GM12874 (cell line): Measurements from ENCODE around the gene IPCEF1.

ENCODE experiments used
- TF ChIP-seq, protein P1 (sequence below): IDR thresholded peaks from 2 replicates; pipeline ENCODE4 v1.5.1; 2011; ENCODE audit warnings: low read depth, mild to moderate bottlenecking, control low read depth, low read length, moderate library complexity; ENCODE audit not compliant: insufficient read depth

The IPCEF1 gene

GRCh38 chr6:154247119-154247861, 109.3 kb downstream of the IPCEF1 start:
- TF ChIP-seq, protein P1, sequence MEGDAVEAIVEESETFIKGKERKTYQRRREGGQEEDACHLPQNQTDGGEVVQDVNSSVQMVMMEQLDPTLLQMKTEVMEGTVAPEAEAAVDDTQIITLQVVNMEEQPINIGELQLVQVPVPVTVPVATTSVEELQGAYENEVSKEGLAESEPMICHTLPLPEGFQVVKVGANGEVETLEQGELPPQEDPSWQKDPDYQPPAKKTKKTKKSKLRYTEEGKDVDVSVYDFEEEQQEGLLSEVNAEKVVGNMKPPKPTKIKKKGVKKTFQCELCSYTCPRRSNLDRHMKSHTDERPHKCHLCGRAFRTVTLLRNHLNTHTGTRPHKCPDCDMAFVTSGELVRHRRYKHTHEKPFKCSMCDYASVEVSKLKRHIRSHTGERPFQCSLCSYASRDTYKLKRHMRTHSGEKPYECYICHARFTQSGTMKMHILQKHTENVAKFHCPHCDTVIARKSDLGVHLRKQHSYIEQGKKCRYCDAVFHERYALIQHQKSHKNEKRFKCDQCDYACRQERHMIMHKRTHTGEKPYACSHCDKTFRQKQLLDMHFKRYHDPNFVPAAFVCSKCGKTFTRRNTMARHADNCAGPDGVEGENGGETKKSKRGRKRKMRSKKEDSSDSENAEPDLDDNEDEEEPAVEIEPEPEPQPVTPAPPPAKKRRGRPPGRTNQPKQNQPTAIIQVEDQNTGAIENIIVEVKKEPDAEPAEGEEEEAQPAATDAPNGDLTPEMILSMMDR = no peak

DNA sequence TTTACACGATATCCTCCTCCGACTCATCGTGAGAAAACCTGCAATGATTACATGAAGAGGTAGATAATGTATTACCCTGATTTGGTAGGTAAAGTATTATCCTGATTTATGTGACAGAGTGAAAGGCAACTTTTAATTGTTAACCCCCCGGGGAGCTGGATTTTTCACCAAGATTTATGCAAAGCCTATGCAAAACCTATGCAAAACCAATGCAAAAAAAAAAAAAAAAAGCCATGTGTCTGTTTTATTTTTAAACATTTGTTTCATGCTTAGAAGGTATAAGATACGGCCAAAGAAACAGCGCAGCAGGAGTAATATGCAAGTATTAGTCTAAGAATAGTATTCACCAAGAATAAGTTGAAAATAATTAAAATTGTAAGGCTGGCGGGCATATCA, 109.9 kb downstream of the IPCEF1 start:
- TF ChIP-seq, protein P1 = no peak

DNA sequence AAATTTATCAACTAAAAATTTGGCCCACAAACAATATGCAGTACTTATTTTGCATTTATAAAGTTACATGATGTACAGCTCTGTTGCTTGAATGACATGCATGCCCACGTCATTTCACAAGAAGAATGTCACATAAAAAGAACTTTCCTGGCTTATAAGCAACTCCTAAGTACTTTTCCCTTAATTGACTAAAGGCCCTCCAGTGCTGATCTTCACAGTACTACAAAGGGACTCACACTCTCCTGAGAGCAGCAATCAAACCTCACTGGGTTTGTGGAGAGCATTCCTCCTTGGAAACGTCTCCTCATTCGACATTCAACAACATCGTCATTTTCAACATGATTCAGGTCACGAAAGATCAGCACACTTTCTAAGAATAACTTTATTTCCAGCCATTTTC, 111.1 kb downstream of the IPCEF1 start:
- TF ChIP-seq, protein P1 = no peak

DNA sequence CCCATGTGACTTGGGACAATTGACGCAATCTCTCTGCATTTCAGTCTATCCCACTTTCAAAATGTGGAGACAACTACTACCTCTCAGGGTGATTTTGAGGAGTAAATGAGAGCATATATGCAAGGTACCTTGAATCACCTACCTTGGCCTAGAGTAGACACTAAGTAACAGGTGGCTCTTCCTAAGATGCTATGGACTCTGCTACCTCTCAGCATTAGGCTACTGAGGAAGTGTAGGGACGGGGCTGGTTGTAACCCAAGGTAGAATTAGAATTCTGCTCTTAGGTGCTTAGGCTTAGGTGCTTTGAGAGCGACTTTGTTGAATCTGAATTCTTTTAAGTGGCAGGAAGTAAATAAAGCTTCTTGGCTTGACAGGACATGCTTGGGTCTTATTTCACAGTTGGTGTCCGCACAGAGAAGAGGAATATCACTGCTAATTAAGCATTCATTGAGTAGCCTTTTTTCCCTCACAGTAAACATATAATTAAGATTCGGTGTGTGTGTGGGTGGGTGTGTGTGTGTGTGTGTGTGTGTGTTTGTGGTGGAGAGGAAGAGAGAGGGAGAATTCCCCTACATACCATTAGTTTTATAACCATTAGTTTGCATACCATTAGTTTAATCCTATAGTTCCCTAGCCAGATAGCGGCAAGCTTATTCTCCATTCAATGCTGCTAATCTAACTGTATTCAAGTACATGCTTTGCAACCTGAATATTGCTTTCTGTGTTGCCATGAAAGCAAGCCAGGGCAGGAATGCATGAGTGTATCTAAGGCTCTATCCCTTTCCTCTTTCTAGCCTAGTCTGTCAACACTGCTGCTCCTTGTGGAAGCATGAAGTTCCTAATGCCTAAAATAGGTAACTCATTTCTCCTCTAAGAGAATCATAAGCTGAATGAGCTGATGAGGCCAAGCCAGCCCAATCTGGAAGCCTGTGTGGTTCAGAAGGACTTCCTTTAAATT, 112.5 kb downstream of the IPCEF1 start:
- TF ChIP-seq, protein P1 = no peak

GRCh38 chr6:154242617-154243357, 113.8 kb downstream of the IPCEF1 start:
- TF ChIP-seq, protein P1 = no peak

DNA sequence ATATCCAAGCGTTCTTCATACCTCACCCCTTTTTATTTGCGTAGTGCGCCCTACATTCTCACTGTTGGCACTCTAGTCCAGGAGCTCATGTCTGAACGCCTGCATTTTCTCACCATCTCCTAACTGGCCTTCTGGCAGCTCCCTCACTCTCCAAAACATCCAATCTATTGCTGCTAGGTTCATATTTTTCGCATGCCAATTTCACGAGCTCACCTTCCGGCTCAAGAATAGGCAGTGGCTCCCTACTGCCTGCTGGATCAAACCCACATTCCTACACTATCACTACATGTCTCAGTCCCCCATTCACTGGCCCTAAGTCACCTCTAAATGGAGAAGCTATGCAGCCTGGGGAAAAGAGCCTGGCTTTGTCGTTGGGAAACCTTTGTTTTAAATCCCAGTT, 115.0 kb downstream of the IPCEF1 start:
- TF ChIP-seq, protein P1 = no peak

DNA sequence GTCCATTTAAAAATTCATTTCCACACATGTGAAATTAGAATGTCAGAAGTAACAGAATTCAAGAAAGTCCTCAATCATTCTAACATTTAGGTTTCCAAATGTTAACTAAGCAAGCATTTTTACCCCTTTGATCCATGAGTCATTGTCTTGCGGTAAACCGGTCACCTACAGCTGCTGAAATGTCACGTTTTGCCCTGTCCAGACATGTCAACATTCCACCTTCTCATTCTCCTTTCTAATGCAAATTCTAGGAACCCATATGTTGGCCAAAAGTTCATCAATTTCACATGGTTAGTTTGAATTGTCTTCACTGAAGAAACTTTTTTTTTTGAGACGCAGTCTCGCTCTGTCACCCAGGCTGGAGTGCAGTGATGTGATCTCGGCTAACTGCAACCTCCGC, 117.2 kb downstream of the IPCEF1 start:
- TF ChIP-seq, protein P1 = no peak
